ENCODE results near the gene STRADA.

The STRADA gene

GRCh38 chr17:63700528-63701455 lies 40.8 kb downstream of the STRADA start:
- DNase-seq, result peak; percentile 66 to 69

GRCh38 chr17:63699638-63700527 lies 41.7 kb downstream of the STRADA start, which contains the start of gene LIMD2:
Gene LIMD2 (minus strand): TSS chr17:63700125. CDS start chr17:63699298, 827 bp downstream.
- DNase-seq, result peak; percentile 81 to 84

DNA sequence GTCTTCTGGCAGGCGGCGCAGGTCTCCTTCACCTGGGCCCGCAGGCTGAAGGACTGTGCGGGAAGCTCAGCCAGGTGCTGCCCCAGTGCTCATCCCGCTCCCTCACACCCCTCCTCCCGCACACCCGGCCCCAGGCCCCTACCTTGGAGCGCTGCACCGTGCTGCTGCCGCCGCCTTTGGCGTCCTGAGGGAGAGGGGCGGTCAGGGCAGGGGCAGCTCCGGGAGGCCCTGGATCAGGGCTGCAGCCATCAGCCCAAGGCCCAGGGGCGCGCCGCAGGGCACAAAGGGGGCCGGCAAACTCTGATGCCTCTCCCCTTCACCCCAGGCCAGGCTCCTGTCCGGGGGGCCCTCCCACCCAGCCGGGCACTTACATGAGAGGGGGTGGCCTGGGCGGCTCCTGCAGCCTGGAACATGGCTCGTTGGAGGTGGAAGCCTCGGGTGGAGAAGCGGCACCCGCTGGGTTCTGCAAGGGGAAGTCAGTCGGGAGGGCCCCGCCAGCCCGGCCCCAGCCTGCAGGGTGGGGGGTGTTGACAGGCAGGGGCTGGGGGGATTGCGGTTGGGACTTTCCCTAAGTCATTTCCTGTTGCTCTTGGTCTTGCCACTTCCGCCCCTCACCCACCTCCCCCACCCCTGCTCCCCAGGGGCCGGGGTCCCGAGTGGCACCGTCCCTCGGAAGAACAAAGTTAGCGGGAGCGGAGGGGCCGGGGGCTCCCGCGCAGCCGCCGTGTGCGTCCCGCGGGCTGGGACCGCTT lies 42.5 kb downstream of the STRADA start:
- peak; percentile 95 to 97 for DNase-seq

DNA sequence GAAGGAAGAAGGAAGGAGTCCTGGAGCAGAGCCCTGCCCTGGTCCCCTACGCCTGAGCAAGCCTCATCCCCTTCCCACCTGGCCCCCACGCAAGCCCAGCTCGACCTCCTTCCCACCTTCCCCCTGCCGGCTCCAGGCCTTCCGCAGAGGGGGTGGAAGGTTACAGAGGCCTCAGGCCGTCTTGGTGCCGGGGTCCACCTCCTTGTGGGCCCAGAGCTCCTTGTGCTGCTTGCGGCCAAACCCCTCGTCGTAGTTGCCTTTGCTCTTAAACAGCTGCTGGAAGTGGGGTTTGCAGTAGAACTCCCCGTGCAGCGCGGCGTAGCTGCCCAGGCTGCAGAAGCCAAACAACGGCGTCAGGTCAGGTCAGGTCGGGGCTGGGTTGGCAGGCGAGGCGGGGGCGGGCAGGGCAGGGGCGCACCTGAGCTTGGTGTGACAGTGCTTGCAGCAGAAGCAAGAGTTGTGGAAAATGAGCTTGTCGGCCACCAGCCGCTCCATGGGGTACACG lies 43.2 kb downstream of the STRADA start:
- DNase-seq, result no peak

GRCh38 chr17:63697341-63698286 lies 44.0 kb downstream of the STRADA start:
- peak; percentile 94 for DNase-seq

DNA sequence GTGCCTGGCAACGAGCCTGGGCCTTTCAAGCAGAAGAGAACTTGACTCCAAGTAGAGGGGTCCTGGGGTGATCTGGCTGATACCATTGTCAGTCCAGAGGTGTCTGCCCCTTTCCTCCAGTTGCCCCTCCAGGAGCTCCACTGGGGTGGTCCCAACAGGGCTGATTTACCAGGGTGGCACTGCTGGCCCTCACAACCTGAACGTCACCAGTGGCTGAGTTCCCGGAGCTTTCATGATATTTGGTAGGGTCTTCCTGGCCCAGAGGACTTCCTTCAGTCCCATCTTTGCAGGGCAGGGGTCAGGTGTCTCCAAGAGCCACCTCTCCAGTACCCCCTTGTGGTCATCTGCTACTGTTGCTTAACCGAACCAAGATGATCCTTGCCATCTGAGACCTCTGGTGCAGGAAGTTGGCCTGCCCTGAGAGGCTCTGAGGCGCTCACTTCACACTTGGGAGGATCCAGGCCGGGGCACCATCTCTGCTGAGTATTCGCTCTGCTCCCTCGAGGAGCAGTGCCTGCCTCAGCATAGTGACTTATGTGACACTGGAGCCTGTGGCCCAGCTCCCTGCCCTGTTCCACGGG lies 45.1 kb downstream of the STRADA start:
- peak; percentile 73 to 78 for DNase-seq

- DNase-seq, result no peak
These were observed 45.7 kb downstream of the STRADA start for GRCh38 chr17:63695889-63696288.

GRCh38 chr17:63694950-63695773 lies 46.4 kb downstream of the STRADA start:
- DNase-seq, result no peak

GRCh38 chr17:63694229-63694949 lies 47.2 kb downstream of the STRADA start:
- DNase-seq, result peak in 1 of 2 experiments; percentile 29

DNA sequence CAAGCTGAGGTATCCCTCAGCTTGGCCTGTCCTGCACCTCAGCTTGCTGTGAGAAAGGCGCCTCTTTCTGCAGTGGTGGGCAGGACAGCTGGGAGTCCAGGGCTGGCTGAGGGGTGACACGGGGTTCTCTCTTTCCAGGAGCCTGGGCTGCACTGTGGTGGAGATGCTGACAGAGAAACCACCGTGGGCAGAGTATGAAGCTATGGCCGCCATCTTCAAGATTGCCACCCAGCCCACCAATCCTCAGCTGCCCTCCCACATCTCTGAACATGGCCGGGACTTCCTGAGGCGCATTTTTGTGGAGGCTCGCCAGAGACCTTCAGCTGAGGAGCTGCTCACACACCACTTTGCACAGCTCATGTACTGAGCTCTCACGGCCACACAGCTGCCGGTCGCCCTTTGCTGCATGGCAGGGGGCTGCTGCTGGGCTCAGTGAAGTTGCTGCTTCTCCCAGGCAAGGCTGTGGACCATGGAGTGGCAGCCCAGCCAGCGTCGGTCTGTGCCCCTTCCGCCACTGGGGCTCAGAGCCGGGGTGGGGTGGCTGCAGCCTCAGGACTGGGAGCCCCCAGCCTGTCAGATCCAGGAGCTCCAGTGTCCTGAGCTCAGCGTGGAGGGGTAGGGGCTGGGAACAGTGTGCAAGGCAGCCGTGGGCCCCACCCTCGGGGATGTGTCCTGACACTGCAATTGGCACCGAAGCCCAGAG lies 48.0 kb downstream of the STRADA start:
- DNase-seq, result no peak

- DNase-seq, result no peak
These were observed 49.3 kb downstream of the STRADA start for GRCh38 chr17:63692195-63692816.

GRCh38 chr17:63689479-63689878 lies 52.1 kb downstream of the STRADA start:
- no peak for DNase-seq

DNA sequence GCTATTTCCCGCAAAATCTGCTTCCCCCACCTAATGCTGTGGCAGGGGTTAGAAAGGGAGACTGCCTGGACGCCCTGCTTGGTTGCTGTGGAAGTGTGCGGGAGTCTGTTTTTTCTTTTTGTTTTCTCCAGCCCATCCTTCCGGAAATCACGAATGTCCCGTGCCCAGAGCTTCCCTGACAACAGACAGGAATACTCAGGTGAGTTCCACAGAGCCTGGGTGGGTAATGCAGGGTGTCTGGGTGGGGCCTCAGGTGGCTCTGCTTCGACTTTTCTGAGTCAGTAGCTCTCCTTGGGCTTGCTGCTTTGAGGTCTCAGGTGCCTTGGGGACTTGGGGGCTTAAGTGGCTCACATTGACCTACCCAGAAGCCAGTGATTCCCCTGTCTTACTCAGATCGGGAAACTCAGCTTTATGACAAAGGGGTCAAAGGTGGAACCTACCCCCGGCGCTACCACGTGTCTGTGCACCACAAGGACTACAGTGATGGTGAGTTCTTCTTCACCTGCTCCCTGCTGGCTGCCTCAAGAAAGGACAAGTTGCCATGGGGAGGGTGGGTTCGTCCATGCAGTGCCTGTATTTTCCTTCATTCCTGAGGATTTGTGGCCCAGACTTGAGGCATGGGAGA lies 53.1 kb downstream of the STRADA start:
- DNase-seq, result no peak

- no peak for DNase-seq
These were observed 55.4 kb downstream of the STRADA start for GRCh38 chr17:63686138-63686685.

DNA sequence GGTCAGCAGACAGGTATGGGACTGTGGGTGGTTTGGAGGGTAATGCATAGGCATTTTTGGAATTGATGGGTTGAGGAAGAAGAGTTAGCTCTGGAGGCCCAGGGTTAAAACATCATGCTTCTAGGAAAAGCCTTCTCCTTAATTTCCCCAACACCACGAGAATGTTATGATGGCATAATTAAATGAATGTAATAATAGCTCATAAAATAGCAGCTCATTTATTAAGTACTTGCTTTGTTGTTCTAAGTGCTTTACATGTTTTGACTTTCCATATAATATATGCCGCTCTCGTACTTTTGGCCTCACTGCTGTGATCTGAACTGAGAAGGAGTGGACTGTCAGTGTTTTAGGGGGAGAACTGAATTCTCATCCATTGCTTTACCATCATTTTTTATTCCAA lies 56.0 kb downstream of the STRADA start:
- no peak for DNase-seq

DNA sequence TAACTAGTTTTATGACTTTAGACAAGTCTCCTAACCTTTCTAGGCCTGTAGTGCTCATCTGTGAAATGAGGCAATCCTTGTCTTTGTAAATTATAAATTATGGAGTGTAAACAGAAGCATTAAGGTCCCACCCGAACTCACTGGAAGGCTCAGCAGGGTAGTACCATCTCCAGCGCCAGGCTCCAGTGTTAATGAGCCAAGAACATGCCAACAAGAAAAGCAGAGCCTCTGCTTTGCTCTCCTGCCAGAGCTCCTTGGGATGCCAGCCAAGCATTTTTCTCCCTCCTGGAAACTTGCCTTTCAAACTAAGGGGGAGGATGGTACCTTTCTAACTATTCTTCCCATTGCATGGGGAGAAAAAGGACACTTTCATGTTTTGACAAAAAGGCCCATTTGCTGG lies 56.6 kb downstream of the STRADA start:
- no peak for DNase-seq

DNA sequence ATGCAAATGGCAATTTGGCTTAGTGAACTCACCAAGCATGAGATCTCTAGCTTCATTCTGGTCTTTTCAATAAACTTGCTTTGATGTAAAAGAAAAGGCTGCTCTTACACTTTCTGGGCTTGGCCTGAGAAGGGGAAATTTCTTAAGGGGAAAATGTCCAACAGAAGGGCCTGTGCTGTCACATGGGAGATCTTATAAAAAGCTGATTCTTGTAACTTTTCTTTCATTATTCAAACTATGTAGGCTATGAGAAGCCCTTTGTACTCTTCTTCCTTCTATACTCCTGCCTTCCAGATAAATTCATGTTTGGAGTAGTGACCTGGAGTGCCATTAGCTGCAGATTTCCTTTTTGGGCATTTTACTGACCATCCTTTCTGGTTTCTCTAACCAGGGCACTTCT lies 58.6 kb downstream of the STRADA start:
- DNase-seq, result no peak

Measured in Kasumi-1 (cell line).